ENCODE results near the gene DPF3. TPM values are rescaled to one million over a fixed set of nuclear protein-coding genes. Genes with fewer than 3 reads are reported as not detected.

DPF3 gene
- total RNA-seq, 2 donors from 2014 or later: 0.78 to 4.0 TPM

DNA sequence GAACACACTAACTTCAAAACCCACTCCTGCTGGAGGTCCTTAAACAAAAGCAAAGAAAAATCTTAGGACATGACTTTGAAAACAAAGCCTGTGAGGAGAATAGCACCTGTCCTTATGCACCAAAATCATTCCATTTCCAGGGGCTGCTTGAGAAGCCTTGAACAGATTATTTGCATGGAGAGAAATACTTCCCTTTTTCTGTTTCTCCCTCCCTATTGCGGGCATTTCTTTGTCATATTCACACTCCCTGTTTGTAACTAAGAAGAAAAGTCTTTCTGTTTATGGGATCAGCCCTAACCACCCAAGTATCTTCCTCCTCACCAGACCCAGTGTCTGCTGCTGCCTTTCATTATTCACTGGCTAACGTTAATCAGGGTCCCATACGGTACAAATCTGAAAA lies 218.8 kb downstream of the DPF3 start:
- intact Hi-C loops (cut with DNase I): no loop called here
- H3K4me3 ChIP-seq: no peak overlapping the region
- WGBS, 2 donors: 59 to 75% methylated on average over 3 of the region's 3 CpGs
- no peaks in the 10 kb centered on the region for H3K9me3 ChIP-seq
- H3K4me1 ChIP-seq: no peaks in the 10 kb centered on the region
- no peaks in the 10 kb centered on the region for H3K27me3 ChIP-seq
- ATAC-seq: no peak
- DNase-seq: no peak
- no peaks in the 10 kb centered on the region for H3K36me3 ChIP-seq (replicated peaks in 1 of 2; ENCODE audit: insufficient read depth in 1 of 2, low read depth in 2 of 2)
- TF ChIP-seq, protein P1, sequence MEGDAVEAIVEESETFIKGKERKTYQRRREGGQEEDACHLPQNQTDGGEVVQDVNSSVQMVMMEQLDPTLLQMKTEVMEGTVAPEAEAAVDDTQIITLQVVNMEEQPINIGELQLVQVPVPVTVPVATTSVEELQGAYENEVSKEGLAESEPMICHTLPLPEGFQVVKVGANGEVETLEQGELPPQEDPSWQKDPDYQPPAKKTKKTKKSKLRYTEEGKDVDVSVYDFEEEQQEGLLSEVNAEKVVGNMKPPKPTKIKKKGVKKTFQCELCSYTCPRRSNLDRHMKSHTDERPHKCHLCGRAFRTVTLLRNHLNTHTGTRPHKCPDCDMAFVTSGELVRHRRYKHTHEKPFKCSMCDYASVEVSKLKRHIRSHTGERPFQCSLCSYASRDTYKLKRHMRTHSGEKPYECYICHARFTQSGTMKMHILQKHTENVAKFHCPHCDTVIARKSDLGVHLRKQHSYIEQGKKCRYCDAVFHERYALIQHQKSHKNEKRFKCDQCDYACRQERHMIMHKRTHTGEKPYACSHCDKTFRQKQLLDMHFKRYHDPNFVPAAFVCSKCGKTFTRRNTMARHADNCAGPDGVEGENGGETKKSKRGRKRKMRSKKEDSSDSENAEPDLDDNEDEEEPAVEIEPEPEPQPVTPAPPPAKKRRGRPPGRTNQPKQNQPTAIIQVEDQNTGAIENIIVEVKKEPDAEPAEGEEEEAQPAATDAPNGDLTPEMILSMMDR (IDR thresholded peaks at IDR 0.05): no peak
- TF ChIP-seq POLR2A (IDR thresholded peaks at IDR 0.05): no peak
- H3K27ac ChIP-seq: no peak overlapping the region

DNA sequence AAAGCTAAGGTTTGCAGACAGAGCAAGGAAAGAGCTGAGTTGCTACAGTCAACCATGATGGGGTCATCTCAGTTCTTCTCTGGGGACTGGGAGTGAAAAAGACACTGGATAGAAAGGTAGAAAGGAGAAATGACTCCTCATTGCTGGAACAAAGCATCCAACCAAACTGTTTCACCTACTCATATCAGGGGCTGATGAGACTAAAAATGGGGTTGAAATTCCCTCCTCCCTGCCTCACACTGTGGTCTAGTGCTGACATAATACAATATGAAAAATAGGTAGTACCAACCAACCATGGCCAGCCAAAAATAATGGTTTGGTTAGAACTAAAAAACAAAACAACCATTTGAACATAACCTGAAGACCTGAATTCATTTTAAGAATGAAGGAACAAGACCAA lies 220.7 kb downstream of the DPF3 start:
- Histone ChIP-seq H3K4me3 (no peak overlapping the region), H3K27me3 (no peaks in the 10 kb centered on the region), H3K4me1 (no peaks in the 10 kb centered on the region), H3K9me3 (no peaks in the 10 kb centered on the region), H3K36me3 (replicated peaks in 1 of 2; ENCODE audit: insufficient read depth in 1 of 2, low read depth in 2 of 2) (no peaks in the 10 kb centered on the region), H3K27ac (no peak overlapping the region)
- no peak for ATAC-seq
- intact Hi-C loops (cut with DNase I): no loop called here
- TF ChIP-seq POLR2A (IDR thresholded peaks at IDR 0.05): no peak
- TF ChIP-seq, protein P1 (IDR thresholded peaks at IDR 0.05): no peak
- DNase-seq: no peak

DNA sequence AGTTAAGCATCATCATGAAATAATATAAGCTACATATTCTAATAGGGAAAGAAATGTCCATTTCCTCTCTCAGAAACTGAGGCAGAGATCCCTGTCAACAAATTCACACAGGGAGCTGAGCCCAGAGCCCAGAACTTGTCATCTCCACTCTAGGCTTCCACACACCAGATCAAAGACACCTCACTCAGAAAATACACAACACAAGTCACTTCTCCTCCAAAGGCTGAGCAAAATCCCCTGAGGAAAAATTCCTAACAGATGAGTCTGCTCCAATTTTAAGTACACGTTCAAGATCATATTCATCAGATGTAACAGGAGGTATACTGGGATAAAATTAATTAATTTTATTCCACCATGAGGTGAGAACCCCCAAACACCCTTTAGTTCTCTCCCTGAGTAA lies 227.3 kb downstream of the DPF3 start:
- DNase-seq (no peak), ATAC-seq (no peak)
- Histone ChIP-seq H3K4me3 (no peak overlapping the region), H3K27me3 (no peaks in the 10 kb centered on the region), H3K9me3 (no peaks in the 10 kb centered on the region), H3K4me1 (no peaks in the 10 kb centered on the region), H3K27ac (no peak overlapping the region), H3K36me3 (replicated peaks in 1 of 2; ENCODE audit: insufficient read depth in 1 of 2, low read depth in 2 of 2) (no peaks in the 10 kb centered on the region)
- WGBS, 2 donors: 38 to 39% methylated on average over 1 of the region's 1 CpG
- intact Hi-C loops (cut with DNase I): no loop called here
- no peak for TF ChIP-seq POLR2A (IDR thresholded peaks at IDR 0.05)
- TF ChIP-seq, protein P1 (IDR thresholded peaks at IDR 0.05): no peak

DNA sequence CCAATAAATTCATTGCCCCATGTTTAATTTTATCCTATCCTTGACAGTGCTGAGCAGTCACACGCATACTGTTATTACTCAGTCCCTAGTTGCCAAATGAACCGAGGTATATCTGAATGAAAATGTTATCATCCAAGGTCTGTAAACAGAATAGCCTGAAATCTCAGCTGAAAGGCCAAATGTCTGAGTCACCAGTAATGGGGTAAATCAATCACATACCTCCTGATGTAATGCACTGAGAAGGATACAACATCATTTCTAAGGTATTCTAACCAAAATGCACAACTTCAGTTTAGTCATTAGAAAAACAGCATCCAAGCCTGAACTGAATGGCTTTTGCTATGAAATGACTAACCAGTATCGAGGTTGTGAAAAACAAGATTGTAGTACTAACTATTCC lies 228.6 kb downstream of the DPF3 start:
- no peak overlapping the region for H3K27ac ChIP-seq
- no peaks in the 10 kb centered on the region for H3K9me3 ChIP-seq
- H3K4me3 ChIP-seq: no peak overlapping the region
- DNase-seq (peak in 1 of 4 donors; percentile 9), ATAC-seq (peak; percentile 35)
- intact Hi-C loops (cut with DNase I): no loop called here
- no peaks in the 10 kb centered on the region for H3K36me3 ChIP-seq (replicated peaks in 1 of 2; ENCODE audit: insufficient read depth in 1 of 2, low read depth in 2 of 2)
- WGBS, 2 donors: 38 to 39% methylated on average over 3 of the region's 3 CpGs
- no peaks in the 10 kb centered on the region for H3K4me1 ChIP-seq
- H3K27me3 ChIP-seq: no peaks in the 10 kb centered on the region
- no peak for TF ChIP-seq POLR2A (IDR thresholded peaks at IDR 0.05)
- TF ChIP-seq, protein P1 (IDR thresholded peaks at IDR 0.05): no peak

DNA sequence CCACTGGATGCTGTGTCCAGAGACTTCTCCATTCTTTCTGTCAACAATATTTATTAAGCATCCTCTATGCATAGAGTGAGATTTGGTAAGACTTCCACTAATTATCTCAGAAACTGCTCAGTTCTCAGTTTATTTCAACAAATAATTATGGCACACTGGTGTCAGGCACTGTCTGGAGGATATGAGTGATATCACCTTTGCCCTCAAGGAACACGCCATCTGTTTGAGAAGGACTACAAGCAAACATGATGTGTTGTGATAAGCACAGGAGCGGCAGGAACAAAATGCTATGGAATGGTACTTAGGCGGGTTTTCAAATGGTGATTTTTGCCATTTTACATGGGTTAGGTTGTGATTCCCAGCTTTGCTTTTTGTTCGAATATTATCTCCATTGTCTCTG lies 229.2 kb downstream of the DPF3 start:
- no peak overlapping the region for H3K4me3 ChIP-seq
- no peaks in the 10 kb centered on the region for H3K9me3 ChIP-seq
- WGBS, 2 donors: 69% methylated on average over 4 of the region's 4 CpGs
- H3K4me1 ChIP-seq: no peaks in the 10 kb centered on the region
- no peaks in the 10 kb centered on the region for H3K27me3 ChIP-seq
- H3K36me3 ChIP-seq (replicated peaks in 1 of 2; ENCODE audit: insufficient read depth in 1 of 2, low read depth in 2 of 2): no peaks in the 10 kb centered on the region
- H3K27ac ChIP-seq: no peak overlapping the region
- ATAC-seq: no peak
- no peak for DNase-seq
- intact Hi-C loops (cut with DNase I): no loop called here
- no peak for TF ChIP-seq POLR2A (IDR thresholded peaks at IDR 0.05)
- TF ChIP-seq, protein P1 (IDR thresholded peaks at IDR 0.05): no peak
